Measurements from ENCODE around the gene AKNA. TPM values are rescaled to one million over a fixed set of nuclear protein-coding genes. Genes with fewer than 3 reads are reported as not detected.

AKNA gene
- total RNA-seq, 4 donors from 2014 or later: 12.5 to 18.5 (median 17.3) TPM

DNA sequence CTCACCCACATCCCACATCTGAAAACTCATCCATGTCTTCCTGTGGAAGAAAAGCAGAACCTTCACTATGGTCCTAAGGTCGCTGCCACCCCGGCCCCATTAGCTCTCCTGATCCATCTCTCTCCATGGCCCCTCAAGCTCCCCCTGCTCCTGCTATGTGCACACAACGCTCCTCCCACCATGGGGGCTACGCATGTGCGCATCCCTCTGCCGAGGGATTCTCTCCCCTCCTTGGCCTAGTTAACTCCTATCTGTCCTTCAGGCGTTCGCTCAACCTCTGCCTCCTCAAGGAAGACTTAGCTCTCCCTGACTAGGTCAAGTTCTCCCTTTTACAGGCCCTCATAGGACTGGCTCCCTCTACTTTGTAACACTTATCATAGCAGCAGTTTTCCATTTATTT, 9.8 kb downstream of the AKNA start:
- intact Hi-C loops (cut with DNase I): no loop called here
- Histone ChIP-seq H3K4me1 (peaks cover 7 to 19% (median 15%) of the 10 kb centered on the region in 4 donors), H3K9me3 (no peaks in the 10 kb centered on the region), H3K4me3 (no peak overlapping the region), H3K27me3 (no peaks in the 10 kb centered on the region), H3K27ac (replicated peaks in 1 of 4) (no peak overlapping the region), H3K36me3 (peaks cover 9 to 75% (median 49%) of the 10 kb centered on the region in 4 donors)
- 89% methylated on average over 8 of the region's 8 CpGs for WGBS
- no peak for TF ChIP-seq POLR2AphosphoS5 (IDR thresholded peaks at IDR 0.05)
- TF ChIP-seq EP300 (IDR thresholded peaks at IDR 0.05): no peak
- no peak for TF ChIP-seq CTCF (IDR thresholded peaks at IDR 0.05)
- TF ChIP-seq POLR2A (IDR thresholded peaks at IDR 0.05; ENCODE audit: low read depth): no peak
- DNase-seq (ENCODE audit: extremely low spot score): no peak

DNA sequence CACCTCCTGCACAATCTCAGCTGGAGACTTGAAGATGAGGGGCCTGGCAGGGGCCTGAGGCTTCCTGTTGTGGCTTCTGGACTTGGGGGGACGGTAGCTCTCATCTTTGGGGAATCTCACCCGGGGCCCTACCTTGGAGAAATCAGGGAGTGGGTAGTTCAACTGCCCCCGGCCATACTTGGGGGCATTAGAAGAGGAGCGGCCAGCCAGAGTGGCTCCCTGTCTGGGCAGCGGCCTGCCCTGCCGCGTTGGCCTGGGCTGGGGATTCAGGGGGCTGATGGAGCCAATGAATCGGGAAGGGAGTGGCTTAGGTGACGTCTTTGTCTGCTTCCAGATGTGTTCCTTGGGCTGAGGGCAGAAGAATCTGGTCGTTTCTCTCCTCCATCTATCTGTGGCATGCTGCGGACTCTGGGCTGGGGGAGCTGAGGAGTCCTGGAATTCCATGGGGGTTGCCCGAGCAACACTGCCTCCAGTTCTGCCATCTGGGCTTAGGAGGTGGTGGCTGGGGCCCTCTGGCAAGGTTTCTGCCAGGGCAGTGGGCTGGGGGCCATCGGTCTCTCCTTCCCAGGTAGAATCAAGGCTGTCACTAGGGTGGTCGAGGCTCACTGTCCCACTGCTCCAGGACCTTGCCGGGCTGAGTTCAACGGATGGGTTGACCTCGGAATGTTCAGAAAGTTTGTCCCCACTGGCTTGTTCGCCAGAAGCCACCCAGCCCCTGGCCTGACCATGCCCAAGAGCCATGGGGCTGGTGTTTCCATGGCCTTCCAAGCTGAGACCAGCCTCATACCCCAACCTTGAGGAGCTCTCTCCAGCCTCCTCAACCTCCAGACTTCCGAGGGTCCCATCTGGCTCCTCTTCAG, 11.0 kb downstream of the AKNA start:
- WGBS: 94% methylated on average over 16 of the region's 19 CpGs
- peaks cover 12 to 22% (median 16%) of the 10 kb centered on the region in 4 donors for H3K4me1 ChIP-seq
- no peak for TF ChIP-seq CTCF (IDR thresholded peaks at IDR 0.05)
- no peak for TF ChIP-seq POLR2AphosphoS5 (IDR thresholded peaks at IDR 0.05)
- TF ChIP-seq EP300 (IDR thresholded peaks at IDR 0.05): no peak
- TF ChIP-seq POLR2A (IDR thresholded peaks at IDR 0.05; ENCODE audit: low read depth): no peak
- intact Hi-C loops (cut with DNase I): no loop called here
- H3K36me3 ChIP-seq: peaks cover 9 to 82% (median 49%) of the 10 kb centered on the region in 4 donors
- no peak overlapping the region for H3K4me3 ChIP-seq
- H3K27me3 ChIP-seq: no peaks in the 10 kb centered on the region
- no peaks in the 10 kb centered on the region for H3K9me3 ChIP-seq
- no peak overlapping the region for H3K27ac ChIP-seq (replicated peaks in 1 of 4)
- no peak for DNase-seq (ENCODE audit: extremely low spot score)

GRCh38 chr9:114375386-114376175, 12.2 kb downstream of the AKNA start:
- H3K9me3 ChIP-seq: no peaks in the 10 kb centered on the region
- no peaks in the 10 kb centered on the region for H3K27me3 ChIP-seq
- no peak for DNase-seq (ENCODE audit: extremely low spot score)
- intact Hi-C loops (cut with DNase I): no loop called here
- 87% methylated on average over 9 of the region's 9 CpGs for WGBS
- H3K4me3 ChIP-seq: no peak overlapping the region
- TF ChIP-seq POLR2A (IDR thresholded peaks at IDR 0.05; ENCODE audit: low read depth): no peak
- no peak for TF ChIP-seq EP300 (IDR thresholded peaks at IDR 0.05)
- no peak for TF ChIP-seq POLR2AphosphoS5 (IDR thresholded peaks at IDR 0.05)
- TF ChIP-seq CTCF (IDR thresholded peaks at IDR 0.05): no peak
- H3K36me3 ChIP-seq: peaks cover 9 to 74% (median 43%) of the 10 kb centered on the region in 4 donors
- peaks cover 14 to 27% (median 19%) of the 10 kb centered on the region in 4 donors for H3K4me1 ChIP-seq
- H3K27ac ChIP-seq (replicated peaks in 1 of 4): no peak overlapping the region

- Histone ChIP-seq H3K36me3 (peaks cover 9 to 73% (median 39%) of the 10 kb centered on the region in 4 donors), H3K27me3 (no peaks in the 10 kb centered on the region), H3K4me3 (no peak overlapping the region), H3K4me1 (peaks cover 14 to 27% (median 21%) of the 10 kb centered on the region in 4 donors), H3K9me3 (no peaks in the 10 kb centered on the region), H3K27ac (replicated peaks in 1 of 4) (no peak overlapping the region)
- intact Hi-C loops (cut with DNase I): no loop called here
- no peak for DNase-seq (ENCODE audit: extremely low spot score)
- no peak for TF ChIP-seq POLR2AphosphoS5 (IDR thresholded peaks at IDR 0.05)
- TF ChIP-seq CTCF (IDR thresholded peaks at IDR 0.05): no peak
- TF ChIP-seq POLR2A (IDR thresholded peaks at IDR 0.05; ENCODE audit: low read depth): no peak
- TF ChIP-seq EP300 (IDR thresholded peaks at IDR 0.05): no peak
- 83% methylated on average over 9 of the region's 9 CpGs for WGBS
Measured at GRCh38 chr9:114374936-114375335, 12.8 kb downstream of the AKNA start.
